ENCODE measurements around the gene CDCA4. TPM values are rescaled to one million over a fixed set of nuclear protein-coding genes. Genes with fewer than 3 reads are reported as not detected.
"Not testable (repeated sequence)": the region's sequence is repeated elsewhere in the genome, so short reads cannot be mapped to it uniquely, and the experiment has no call there.

Gene CDCA4
- total RNA-seq, 1 donor from 2014 or later, result 21.5 TPM

DNA sequence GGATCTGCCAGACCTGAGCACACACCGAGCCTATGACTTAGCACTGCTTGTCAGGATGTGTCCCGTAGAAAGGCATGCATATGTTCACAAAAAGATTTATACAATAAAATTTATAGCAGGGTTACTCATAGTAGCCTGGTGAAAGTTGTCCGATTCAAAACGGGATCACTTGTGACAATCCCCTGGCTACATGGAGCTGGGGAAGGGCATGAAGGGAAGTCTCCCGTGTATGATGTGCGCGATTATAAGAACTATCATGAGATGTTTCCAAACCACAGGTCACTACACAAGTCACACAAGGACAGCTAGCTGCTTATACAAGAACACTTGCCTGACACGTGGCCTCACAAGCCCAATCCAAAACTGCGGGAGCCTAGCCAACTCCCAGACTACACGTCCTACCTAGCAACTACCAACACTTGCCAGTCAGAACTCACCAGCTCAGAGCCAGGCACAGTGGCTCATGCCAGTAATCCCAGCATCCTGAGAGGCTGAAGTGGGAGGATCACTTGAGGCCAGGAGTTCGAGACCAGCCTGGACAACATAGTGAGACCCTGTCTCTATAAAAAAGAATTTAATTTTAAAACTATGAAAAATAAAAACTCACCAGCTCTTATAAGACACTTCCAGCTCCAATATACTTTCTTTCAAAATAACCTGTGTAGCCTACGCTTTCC lies 7.5 kb upstream of the CDCA4 start:
- TF ChIP-seq, protein P1, sequence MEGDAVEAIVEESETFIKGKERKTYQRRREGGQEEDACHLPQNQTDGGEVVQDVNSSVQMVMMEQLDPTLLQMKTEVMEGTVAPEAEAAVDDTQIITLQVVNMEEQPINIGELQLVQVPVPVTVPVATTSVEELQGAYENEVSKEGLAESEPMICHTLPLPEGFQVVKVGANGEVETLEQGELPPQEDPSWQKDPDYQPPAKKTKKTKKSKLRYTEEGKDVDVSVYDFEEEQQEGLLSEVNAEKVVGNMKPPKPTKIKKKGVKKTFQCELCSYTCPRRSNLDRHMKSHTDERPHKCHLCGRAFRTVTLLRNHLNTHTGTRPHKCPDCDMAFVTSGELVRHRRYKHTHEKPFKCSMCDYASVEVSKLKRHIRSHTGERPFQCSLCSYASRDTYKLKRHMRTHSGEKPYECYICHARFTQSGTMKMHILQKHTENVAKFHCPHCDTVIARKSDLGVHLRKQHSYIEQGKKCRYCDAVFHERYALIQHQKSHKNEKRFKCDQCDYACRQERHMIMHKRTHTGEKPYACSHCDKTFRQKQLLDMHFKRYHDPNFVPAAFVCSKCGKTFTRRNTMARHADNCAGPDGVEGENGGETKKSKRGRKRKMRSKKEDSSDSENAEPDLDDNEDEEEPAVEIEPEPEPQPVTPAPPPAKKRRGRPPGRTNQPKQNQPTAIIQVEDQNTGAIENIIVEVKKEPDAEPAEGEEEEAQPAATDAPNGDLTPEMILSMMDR (IDR thresholded peaks at IDR 0.05; ENCODE audit: unreplicated experiment), result no peak
- no peak for DNase-seq (ENCODE audit: low spot score, unreplicated experiment)
- no peak overlapping the region for H3K4me3 Mint-ChIP-seq (ENCODE audit: low read depth)
- peaks cover 42% of the 10 kb centered on the region for H3K27me3 Mint-ChIP-seq
- H3K9me3 Mint-ChIP-seq (ENCODE audit: low read depth), result no peaks in the 10 kb centered on the region
- no peaks in the 10 kb centered on the region for H3K36me3 Mint-ChIP-seq (ENCODE audit: insufficient read depth)
- no peak overlapping the region for H3K27ac Mint-ChIP-seq
- no peaks in the 10 kb centered on the region for H3K4me1 Mint-ChIP-seq (ENCODE audit: low read depth)

DNA sequence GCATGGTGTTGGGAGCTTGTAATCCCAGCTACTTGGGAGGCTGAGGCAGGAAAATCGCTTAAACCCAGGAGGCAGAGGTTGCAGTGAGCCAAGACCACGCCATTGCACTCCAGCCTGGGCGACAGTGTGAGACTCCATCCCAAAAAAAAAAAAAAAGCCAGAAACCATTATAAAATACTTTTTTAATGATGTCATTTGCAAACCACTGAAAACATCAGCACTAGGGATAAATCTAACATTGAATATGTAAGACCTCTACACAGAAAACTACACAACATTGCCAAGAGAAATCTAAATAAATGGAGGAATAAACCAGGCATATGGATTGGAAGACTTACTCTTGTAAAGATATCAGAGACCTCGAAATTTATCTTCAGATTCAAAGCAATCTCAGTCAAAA lies 6.8 kb upstream of the CDCA4 start:
- H3K4me1 Mint-ChIP-seq (ENCODE audit: low read depth); H3K9me3 Mint-ChIP-seq (ENCODE audit: low read depth); DNase-seq (ENCODE audit: low spot score, unreplicated experiment); H3K36me3 Mint-ChIP-seq (ENCODE audit: insufficient read depth); H3K4me3 Mint-ChIP-seq (ENCODE audit: low read depth); H3K27ac Mint-ChIP-seq: not testable (repeated sequence)
- H3K27me3 Mint-ChIP-seq, result peaks cover 35% of the 10 kb centered on the region

DNA sequence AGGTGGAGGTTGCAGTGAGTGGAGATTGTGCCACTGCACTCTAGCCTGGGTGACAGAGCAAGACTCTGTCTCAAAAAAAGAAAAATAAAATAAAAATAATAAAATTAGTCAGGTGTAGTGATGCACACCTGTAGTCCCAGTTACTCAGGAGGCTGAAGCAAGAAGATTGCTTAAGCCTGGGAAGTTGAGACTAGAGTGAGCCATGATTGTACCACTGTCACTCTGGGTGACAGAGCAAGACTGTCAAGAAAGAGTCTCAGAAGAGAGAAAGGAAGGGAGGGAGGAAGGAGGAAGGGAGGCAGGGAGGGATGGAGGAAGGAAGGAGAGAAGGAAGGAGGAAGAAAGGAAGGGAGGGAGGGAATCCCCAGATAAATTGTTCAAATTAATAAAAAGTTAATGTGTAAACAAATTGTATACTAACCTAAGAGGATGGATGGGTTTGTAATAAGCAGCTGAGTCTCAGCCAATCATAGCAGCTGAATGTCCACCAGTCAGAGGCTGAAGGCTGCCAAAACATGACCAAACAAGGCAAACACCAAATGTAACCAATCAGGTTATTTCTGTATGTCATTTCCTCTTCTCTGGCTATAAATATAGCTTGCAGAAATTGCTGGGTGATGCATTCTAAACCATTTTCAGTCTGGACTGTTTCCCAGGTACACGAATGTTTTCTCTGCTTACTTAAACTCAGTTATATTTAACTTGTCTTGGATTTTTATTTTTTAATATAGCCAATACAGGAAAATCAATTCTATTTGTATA lies 6.1 kb upstream of the CDCA4 start:
- DNase-seq (ENCODE audit: low spot score, unreplicated experiment), result no peak
- no peaks in the 10 kb centered on the region for H3K36me3 Mint-ChIP-seq (ENCODE audit: insufficient read depth)
- TF ChIP-seq, protein P1 (IDR thresholded peaks at IDR 0.05; ENCODE audit: unreplicated experiment), result no peak
- no peaks in the 10 kb centered on the region for H3K9me3 Mint-ChIP-seq (ENCODE audit: low read depth)
- peaks cover 30% of the 10 kb centered on the region for H3K27me3 Mint-ChIP-seq
- peaks cover under 1% of the 10 kb centered on the region for H3K4me1 Mint-ChIP-seq (ENCODE audit: low read depth)
- H3K27ac Mint-ChIP-seq, result no peak overlapping the region
- no peak overlapping the region for H3K4me3 Mint-ChIP-seq (ENCODE audit: low read depth)

DNA sequence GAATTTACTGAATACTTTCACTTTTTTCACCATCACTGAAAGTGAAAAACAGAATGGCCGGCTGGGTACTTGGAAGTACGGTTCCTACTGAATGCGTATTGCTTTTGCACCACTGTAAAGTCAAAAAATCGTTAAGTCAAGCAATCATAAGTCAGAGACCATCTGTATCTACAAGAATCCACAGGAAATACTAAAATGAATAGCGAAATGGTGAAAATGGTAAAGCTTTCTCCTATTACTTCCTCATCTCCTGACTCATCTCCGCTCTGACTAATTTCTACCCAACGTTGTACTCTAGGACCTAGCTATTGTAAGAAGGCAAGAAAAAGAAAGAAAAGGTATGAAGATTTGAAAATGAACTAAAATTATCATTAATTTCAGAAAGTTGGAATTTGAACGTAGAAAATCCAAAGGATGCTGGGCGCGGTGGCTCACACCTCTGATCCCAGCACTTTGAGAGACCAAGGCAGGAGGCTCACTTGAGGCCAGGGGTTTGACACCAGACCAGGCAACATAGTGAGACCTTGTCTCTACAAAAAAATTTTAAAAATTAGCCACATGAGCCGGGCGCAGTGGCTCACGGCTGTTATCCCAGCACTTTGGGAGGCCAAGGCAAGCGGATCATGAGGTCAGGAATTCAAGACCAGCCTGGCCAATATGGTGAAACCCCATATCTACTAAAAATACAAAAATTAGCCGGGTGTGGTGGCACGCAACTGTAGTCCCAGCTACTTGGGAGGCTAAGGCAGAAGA lies 5.3 kb upstream of the CDCA4 start:
- TF ChIP-seq, protein P1 (IDR thresholded peaks at IDR 0.05; ENCODE audit: unreplicated experiment), result no peak
- Mint-ChIP-seq H3K4me1 (ENCODE audit: low read depth) (peaks cover 5% of the 10 kb centered on the region), H3K36me3 (ENCODE audit: insufficient read depth) (no peaks in the 10 kb centered on the region), H3K9me3 (ENCODE audit: low read depth) (no peaks in the 10 kb centered on the region), H3K27ac (no peak overlapping the region), H3K4me3 (ENCODE audit: low read depth) (no peak overlapping the region), H3K27me3 (peaks cover 26% of the 10 kb centered on the region)
- no peak for DNase-seq (ENCODE audit: low spot score, unreplicated experiment)

GRCh38 chr14:105025429-105025828 lies 4.5 kb upstream of the CDCA4 start:
- no peak overlapping the region for H3K27ac Mint-ChIP-seq
- H3K4me3 Mint-ChIP-seq (ENCODE audit: low read depth), result no peak overlapping the region
- DNase-seq (ENCODE audit: low spot score, unreplicated experiment), result no peak
- H3K4me1 Mint-ChIP-seq (ENCODE audit: low read depth), result peaks cover 5% of the 10 kb centered on the region
- no peaks in the 10 kb centered on the region for H3K36me3 Mint-ChIP-seq (ENCODE audit: insufficient read depth)
- TF ChIP-seq, protein P1 (IDR thresholded peaks at IDR 0.05; ENCODE audit: unreplicated experiment), result no peak
- H3K9me3 Mint-ChIP-seq (ENCODE audit: low read depth), result no peaks in the 10 kb centered on the region
- peaks cover 21% of the 10 kb centered on the region for H3K27me3 Mint-ChIP-seq

Measured in progenitor cell of endocrine pancreas (in vitro differentiated cells).